ENCODE data around the gene SMYD3. TPM values are rescaled to one million over a fixed set of nuclear protein-coding genes. Genes with fewer than 3 reads are reported as not detected.

SMYD3 gene
- total and polyA plus RNA-seq, 12 donors: 13.5 to 78.2 (median 26.8) TPM

DNA sequence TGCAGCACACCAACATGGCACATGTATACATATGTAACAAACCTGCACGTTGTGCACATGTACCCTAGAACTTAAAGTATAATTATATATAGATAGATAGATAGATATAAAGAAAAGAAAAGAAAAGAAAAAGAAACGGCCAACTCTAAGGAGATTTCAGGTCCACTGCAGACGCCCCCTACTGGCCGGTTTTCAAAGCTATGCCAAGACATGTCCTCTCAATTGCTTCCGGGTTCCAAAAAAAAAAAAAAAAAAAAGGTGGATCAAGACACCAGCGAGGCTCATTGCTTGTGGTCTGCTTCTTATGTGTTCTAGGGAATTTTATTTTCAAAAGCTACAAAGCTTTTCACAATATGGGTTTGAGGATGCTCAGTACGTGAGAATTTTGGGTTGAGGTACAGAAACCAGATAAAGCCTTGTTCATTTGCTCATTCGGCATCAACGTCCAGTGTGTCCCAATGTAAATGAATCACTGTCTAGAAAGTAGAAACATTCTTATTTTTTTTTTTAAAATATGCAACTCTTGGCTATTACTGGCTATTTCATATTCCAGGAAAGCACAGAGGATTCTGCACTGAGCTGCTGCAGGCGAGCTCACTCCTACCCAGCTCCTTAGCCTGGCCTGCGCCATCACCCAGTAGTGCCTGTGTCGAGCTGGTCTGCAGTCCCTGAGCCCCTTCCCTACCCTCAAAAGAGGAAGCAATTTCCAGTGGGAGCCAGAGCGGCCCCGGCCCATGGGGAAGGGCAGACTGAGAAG is 709.3 kb downstream of the SMYD3 start:
- no peaks in the 10 kb centered on the region for H3K27me3 ChIP-seq
- H3K36me3 ChIP-seq (replicated peaks in 1 of 2): no peaks in the 10 kb centered on the region
- intact Hi-C loops (cut with DNase I): no loop called here
- H3K9me3 ChIP-seq (replicated peaks in 1 of 3): no peaks in the 10 kb centered on the region
- no peak overlapping the region for H3K4me3 ChIP-seq
- no peak overlapping the region for H3K27ac ChIP-seq
- 75 to 81% (median 77%) methylated on average over 12 to 14 of the region's 14 CpGs for WGBS, 4 donors
- DNase-seq: peak in 4 of 7 donors; percentile 20 to 47 (median 32)
- TF ChIP-seq, protein P1, sequence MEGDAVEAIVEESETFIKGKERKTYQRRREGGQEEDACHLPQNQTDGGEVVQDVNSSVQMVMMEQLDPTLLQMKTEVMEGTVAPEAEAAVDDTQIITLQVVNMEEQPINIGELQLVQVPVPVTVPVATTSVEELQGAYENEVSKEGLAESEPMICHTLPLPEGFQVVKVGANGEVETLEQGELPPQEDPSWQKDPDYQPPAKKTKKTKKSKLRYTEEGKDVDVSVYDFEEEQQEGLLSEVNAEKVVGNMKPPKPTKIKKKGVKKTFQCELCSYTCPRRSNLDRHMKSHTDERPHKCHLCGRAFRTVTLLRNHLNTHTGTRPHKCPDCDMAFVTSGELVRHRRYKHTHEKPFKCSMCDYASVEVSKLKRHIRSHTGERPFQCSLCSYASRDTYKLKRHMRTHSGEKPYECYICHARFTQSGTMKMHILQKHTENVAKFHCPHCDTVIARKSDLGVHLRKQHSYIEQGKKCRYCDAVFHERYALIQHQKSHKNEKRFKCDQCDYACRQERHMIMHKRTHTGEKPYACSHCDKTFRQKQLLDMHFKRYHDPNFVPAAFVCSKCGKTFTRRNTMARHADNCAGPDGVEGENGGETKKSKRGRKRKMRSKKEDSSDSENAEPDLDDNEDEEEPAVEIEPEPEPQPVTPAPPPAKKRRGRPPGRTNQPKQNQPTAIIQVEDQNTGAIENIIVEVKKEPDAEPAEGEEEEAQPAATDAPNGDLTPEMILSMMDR (IDR thresholded peaks at IDR 0.05): peak in 3 of 6 experiments; percentile 16 to 36 (median 24)
- no peak for TF ChIP-seq POLR2A (IDR thresholded peaks at IDR 0.05)
- H3K4me1 ChIP-seq (replicated peaks in 1 of 2): no peaks in the 10 kb centered on the region

- intact Hi-C loops (cut with DNase I): no loop called here
- no peaks in the 10 kb centered on the region for H3K9me3 ChIP-seq (replicated peaks in 1 of 3)
- TF ChIP-seq, protein P1 (IDR thresholded peaks at IDR 0.05): no peak
- TF ChIP-seq POLR2A (IDR thresholded peaks at IDR 0.05): no peak
- WGBS, 4 donors: 71 to 81% (median 77%) methylated on average over 10 of the region's 10 CpGs
- H3K27ac ChIP-seq: no peak overlapping the region
- no peaks in the 10 kb centered on the region for H3K36me3 ChIP-seq (replicated peaks in 1 of 2)
- H3K4me1 ChIP-seq (replicated peaks in 1 of 2): no peaks in the 10 kb centered on the region
- no peak for DNase-seq
- H3K4me3 ChIP-seq: no peak overlapping the region
- no peaks in the 10 kb centered on the region for H3K27me3 ChIP-seq
Measured at GRCh38 chr1:245791410-245792312, 715.4 kb downstream of the SMYD3 start.

GRCh38 chr1:245790441-245790840 is 716.6 kb downstream of the SMYD3 start:
- WGBS, 4 donors: 94 to 100% (median 99%) methylated on average over 1 to 2 of the region's 2 CpGs

GRCh38 chr1:245788886-245789285 is 718.2 kb downstream of the SMYD3 start:
- H3K4me1 ChIP-seq (replicated peaks in 1 of 2): no peaks in the 10 kb centered on the region
- no peaks in the 10 kb centered on the region for H3K27me3 ChIP-seq
- H3K9me3 ChIP-seq (replicated peaks in 1 of 3): no peaks in the 10 kb centered on the region
- no peak for DNase-seq
- no peak for TF ChIP-seq POLR2A (IDR thresholded peaks at IDR 0.05)
- TF ChIP-seq, protein P1 (IDR thresholded peaks at IDR 0.05): no peak
- no peaks in the 10 kb centered on the region for H3K36me3 ChIP-seq (replicated peaks in 1 of 2)
- H3K27ac ChIP-seq: no peak overlapping the region
- intact Hi-C loops (cut with DNase I): no loop called here
- no peak overlapping the region for H3K4me3 ChIP-seq
- WGBS, 4 donors: 95 to 97% (median 96%) methylated on average over 10 of the region's 10 CpGs

More at GRCh38 chr1:245790441-245790840, 716.6 kb downstream of the SMYD3 start:
- Histone ChIP-seq H3K4me3 (no peak overlapping the region), H3K27me3 (no peaks in the 10 kb centered on the region), H3K4me1 (replicated peaks in 1 of 2) (no peaks in the 10 kb centered on the region), H3K27ac (no peak overlapping the region), H3K36me3 (replicated peaks in 1 of 2) (no peaks in the 10 kb centered on the region), H3K9me3 (replicated peaks in 1 of 3) (no peaks in the 10 kb centered on the region)
- TF ChIP-seq POLR2A (IDR thresholded peaks at IDR 0.05): no peak
- TF ChIP-seq, protein P1 (IDR thresholded peaks at IDR 0.05): no peak
- intact Hi-C loops (cut with DNase I): no loop called here
- DNase-seq: no peak

Measured in adrenal gland (tissue), 12 donors.